ENCODE results near the gene ANXA6. TPM values are rescaled to one million over a fixed set of nuclear protein-coding genes. Genes with fewer than 3 reads are reported as not detected.

The ANXA6 gene
- total RNA-seq, 4 donors from 2014 or later: 21.7 to 64.4 (median 49.5) TPM

DNA sequence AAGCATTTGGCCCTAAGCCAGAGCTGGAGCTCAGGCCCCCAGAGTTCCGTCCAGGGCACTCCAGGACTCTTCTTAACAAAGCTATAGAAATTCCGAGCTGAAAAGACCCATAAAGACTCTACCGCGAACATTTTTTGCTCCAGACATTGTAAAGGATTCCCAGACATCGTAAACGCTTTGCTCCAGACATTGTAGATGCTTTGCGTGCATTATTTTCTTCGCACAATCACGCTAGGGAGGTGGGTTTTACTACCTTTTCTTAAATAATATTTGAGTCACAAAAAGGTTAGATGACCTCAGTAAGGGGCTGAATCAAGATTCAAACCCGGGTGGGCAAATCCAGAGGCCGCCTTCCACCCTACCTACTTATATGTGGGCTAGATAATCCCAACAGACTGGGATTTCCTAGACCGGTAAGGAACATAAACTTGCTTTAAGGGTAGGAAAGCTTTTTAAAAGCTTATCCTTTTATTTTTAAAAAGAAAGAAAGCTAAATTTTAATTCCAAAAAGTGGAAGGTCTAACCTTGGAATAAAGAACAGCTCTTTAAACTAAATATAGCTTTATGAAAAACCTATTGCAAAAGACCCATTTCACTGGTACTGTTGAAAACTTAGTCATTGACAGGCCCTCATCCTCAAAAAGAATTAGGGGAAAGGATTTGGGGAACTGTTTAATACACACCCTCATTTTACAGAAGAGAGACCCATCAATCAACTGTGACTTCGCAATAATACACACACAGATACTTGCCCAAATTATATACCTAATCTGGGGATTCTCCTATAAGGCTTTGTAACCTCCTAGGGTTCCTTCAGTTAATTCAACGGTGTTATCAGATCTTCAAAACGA is 75.9 kb downstream of the ANXA6 start:
- Histone ChIP-seq H3K36me3 (peaks cover 7% of the 10 kb centered on the region), H3K9me3 (no peaks in the 10 kb centered on the region), H3K27me3 (no peaks in the 10 kb centered on the region), H3K4me3 (peak overlapping the region; percentile 96), H3K4me1 (peaks cover 79% of the 10 kb centered on the region), H3K27ac (peak overlapping the region; percentile 95)
- TF ChIP-seq POLR2A (IDR thresholded peaks at IDR 0.05) (no peak), EP300 (IDR thresholded peaks at IDR 0.05) (no peak), POLR2AphosphoS5 (IDR thresholded peaks at IDR 0.05) (no peak)
- TF ChIP-seq, protein P1, sequence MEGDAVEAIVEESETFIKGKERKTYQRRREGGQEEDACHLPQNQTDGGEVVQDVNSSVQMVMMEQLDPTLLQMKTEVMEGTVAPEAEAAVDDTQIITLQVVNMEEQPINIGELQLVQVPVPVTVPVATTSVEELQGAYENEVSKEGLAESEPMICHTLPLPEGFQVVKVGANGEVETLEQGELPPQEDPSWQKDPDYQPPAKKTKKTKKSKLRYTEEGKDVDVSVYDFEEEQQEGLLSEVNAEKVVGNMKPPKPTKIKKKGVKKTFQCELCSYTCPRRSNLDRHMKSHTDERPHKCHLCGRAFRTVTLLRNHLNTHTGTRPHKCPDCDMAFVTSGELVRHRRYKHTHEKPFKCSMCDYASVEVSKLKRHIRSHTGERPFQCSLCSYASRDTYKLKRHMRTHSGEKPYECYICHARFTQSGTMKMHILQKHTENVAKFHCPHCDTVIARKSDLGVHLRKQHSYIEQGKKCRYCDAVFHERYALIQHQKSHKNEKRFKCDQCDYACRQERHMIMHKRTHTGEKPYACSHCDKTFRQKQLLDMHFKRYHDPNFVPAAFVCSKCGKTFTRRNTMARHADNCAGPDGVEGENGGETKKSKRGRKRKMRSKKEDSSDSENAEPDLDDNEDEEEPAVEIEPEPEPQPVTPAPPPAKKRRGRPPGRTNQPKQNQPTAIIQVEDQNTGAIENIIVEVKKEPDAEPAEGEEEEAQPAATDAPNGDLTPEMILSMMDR (IDR thresholded peaks at IDR 0.05): no peak
- WGBS: 15% methylated on average over 14 of the region's 15 CpGs
- DNase-seq (ENCODE audit: low spot score in 2 of 2): no peak

GRCh38 chr5:151080613-151081430 is 76.8 kb downstream of the ANXA6 start, which contains the start of gene TNIP1:
TNIP1 (minus strand) TSS chr5:151081034; CDS start chr5:151065095, 15,939 bp downstream.
- DNase-seq (ENCODE audit: low spot score in 2 of 2): peak; percentile 94 to 95
- no peaks in the 10 kb centered on the region for H3K9me3 ChIP-seq
- peaks cover 7% of the 10 kb centered on the region for H3K36me3 ChIP-seq
- 0% methylated on average over 8 of the region's 86 CpGs for WGBS
- peak within 1 kb of the TSS; percentile 96 for H3K4me3 ChIP-seq
- TF ChIP-seq POLR2AphosphoS5 (IDR thresholded peaks at IDR 0.05) (peak in 1 of 3 donors; percentile 13), EP300 (IDR thresholded peaks at IDR 0.05) (no peak), POLR2A (IDR thresholded peaks at IDR 0.05) (peak; percentile 71 to 75)
- TF ChIP-seq, protein P1 (IDR thresholded peaks at IDR 0.05): no peak
- H3K27ac ChIP-seq: peak within 1 kb of the TSS; percentile 95
- H3K27me3 ChIP-seq: no peaks in the 10 kb centered on the region
- peaks cover 79% of the 10 kb centered on the region for H3K4me1 ChIP-seq

GRCh38 chr5:151079838-151080612 is 77.6 kb downstream of the ANXA6 start:
- Histone ChIP-seq H3K9me3 (no peaks in the 10 kb centered on the region), H3K4me1 (peaks cover 76% of the 10 kb centered on the region), H3K36me3 (peaks cover 7% of the 10 kb centered on the region), H3K27me3 (no peaks in the 10 kb centered on the region), H3K27ac (peak overlapping the region; percentile 95), H3K4me3 (peak overlapping the region; percentile 96)
- 4% methylated on average over 21 of the region's 21 CpGs for WGBS
- TF ChIP-seq, protein P1 (IDR thresholded peaks at IDR 0.05): no peak
- TF ChIP-seq POLR2A (IDR thresholded peaks at IDR 0.05) (no peak), EP300 (IDR thresholded peaks at IDR 0.05) (no peak), POLR2AphosphoS5 (IDR thresholded peaks at IDR 0.05) (no peak)
- no peak for DNase-seq (ENCODE audit: low spot score in 2 of 2)

DNA sequence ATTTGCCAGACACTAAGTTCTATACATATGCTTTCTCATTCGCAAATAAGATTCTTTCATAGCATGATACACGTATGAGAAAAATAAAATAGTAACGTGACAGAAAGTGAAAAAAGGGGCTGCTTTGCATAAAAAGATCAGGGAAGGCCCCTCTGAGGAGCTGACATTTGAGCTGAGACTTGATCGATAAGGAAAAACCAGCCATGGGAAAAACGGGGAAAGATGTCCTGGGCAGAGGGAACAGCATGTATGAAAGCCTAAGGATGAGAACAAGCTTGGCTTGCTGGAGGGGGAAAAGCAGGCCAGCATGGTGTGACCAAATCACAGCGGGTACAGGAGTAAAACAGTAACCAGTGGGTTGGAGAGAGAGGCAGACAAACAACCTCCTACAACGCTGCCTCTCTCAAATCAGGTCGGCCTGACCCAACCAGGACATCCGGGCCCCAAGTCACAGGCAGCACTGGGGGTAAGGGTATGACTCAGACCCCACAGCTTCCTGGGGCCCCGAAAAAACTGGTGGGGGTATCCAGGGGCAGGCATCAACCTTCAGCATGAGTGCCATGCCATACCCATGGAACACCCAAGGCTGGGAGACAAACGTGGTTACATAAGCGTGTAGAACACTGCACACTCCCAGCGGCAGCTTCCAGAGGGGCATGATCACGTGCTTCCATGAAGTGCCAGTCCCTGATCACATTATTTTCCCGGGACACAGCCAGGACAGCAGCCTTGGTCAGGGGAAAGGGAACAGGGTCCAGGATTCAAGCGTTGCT is 78.9 kb downstream of the ANXA6 start:
- no peak overlapping the region for H3K4me3 ChIP-seq
- 76% methylated on average over 16 of the region's 16 CpGs for WGBS
- no peak overlapping the region for H3K27ac ChIP-seq
- H3K27me3 ChIP-seq: no peaks in the 10 kb centered on the region
- no peak for TF ChIP-seq POLR2AphosphoS5 (IDR thresholded peaks at IDR 0.05)
- TF ChIP-seq, protein P1 (IDR thresholded peaks at IDR 0.05): no peak
- no peak for TF ChIP-seq EP300 (IDR thresholded peaks at IDR 0.05)
- no peak for TF ChIP-seq POLR2A (IDR thresholded peaks at IDR 0.05)
- no peak for DNase-seq (ENCODE audit: low spot score in 2 of 2)
- H3K36me3 ChIP-seq: peaks cover 7% of the 10 kb centered on the region
- peaks cover 66% of the 10 kb centered on the region for H3K4me1 ChIP-seq
- H3K9me3 ChIP-seq: no peaks in the 10 kb centered on the region

Data from suprapubic skin (tissue), 4 donors.